ENCODE measurements around the gene ARAF.
A peak's percentile ranks its signal among the peaks of the same experiment; 100 is the strongest.

The ARAF gene

DNA sequence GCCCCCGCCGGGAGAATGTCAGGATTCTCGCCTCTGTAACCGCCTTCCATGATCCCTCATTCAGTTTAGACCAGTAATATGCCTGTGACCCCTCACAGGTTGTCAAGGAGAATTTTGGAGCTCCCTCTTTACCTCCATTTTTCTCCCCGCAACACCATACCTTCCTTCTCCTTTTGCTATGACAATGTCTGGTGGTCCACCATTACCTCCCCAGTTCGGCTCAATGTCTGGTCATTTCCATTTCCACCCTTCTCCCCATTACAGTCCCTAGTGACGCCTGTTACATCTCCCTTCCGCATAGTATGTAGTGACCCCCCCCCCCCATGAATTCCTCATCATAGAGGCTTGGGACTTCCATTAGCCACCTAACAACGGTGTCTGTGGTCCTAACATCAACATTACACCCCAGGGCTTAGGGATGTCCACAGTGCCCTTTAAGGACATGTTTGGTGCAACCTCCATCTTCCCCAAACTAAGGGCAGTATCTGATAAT is 700 bp downstream of the ARAF start:
- Histone ChIP-seq H3K27ac (ENCODE audit: low read length) (no peak overlapping the region; the same call in 1 of the 2 replicates), H3K9me2 (replicated peaks; ENCODE audit: insufficient read depth, low read length) (no peaks in the 10 kb centered on the region), H3K27me3 (replicated peaks; ENCODE audit: insufficient read depth, low read length) (no peaks in the 10 kb centered on the region), H4K20me1 (ENCODE audit: insufficient read depth, low read length) (no peaks in the 10 kb centered on the region), H3K9me3 (replicated peaks; ENCODE audit: insufficient read depth, low read length) (no peaks in the 10 kb centered on the region), H3K4me1 (ENCODE audit: low read length) (no peaks in the 10 kb centered on the region), H2AFZ (ENCODE audit: low read length) (no peak overlapping the region), H3K4me3 (ENCODE audit: low read length) (peak overlapping the region; percentile 91), H3K36me3 (replicated peaks; ENCODE audit: insufficient read depth, low read length) (no peaks in the 10 kb centered on the region), H3K4me2 (ENCODE audit: low read depth, low read length) (peak overlapping the region; percentile 78), H3K79me2 (ENCODE audit: low read length) (peaks cover 27% of the 10 kb centered on the region), H3F3A (ENCODE audit: insufficient read depth, low read length) (no peaks in the 10 kb centered on the region), H3K9ac (ENCODE audit: low read length) (peak overlapping the region; percentile 95; the same call in 1 of the 2 replicates)
- TF ChIP-seq EZH2 (optimal IDR thresholded peaks at IDR 0.05; ENCODE audit: low read depth, low read length), result no peak
- TF ChIP-seq, protein P1, sequence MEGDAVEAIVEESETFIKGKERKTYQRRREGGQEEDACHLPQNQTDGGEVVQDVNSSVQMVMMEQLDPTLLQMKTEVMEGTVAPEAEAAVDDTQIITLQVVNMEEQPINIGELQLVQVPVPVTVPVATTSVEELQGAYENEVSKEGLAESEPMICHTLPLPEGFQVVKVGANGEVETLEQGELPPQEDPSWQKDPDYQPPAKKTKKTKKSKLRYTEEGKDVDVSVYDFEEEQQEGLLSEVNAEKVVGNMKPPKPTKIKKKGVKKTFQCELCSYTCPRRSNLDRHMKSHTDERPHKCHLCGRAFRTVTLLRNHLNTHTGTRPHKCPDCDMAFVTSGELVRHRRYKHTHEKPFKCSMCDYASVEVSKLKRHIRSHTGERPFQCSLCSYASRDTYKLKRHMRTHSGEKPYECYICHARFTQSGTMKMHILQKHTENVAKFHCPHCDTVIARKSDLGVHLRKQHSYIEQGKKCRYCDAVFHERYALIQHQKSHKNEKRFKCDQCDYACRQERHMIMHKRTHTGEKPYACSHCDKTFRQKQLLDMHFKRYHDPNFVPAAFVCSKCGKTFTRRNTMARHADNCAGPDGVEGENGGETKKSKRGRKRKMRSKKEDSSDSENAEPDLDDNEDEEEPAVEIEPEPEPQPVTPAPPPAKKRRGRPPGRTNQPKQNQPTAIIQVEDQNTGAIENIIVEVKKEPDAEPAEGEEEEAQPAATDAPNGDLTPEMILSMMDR (IDR thresholded peaks at IDR 0.05; ENCODE audit: low read length), result no peak
- TF ChIP-seq EZH2phosphoT487 (IDR thresholded peaks at IDR 0.05; ENCODE audit: low read length), result no peak
- DNase-seq, result no peak

DNA sequence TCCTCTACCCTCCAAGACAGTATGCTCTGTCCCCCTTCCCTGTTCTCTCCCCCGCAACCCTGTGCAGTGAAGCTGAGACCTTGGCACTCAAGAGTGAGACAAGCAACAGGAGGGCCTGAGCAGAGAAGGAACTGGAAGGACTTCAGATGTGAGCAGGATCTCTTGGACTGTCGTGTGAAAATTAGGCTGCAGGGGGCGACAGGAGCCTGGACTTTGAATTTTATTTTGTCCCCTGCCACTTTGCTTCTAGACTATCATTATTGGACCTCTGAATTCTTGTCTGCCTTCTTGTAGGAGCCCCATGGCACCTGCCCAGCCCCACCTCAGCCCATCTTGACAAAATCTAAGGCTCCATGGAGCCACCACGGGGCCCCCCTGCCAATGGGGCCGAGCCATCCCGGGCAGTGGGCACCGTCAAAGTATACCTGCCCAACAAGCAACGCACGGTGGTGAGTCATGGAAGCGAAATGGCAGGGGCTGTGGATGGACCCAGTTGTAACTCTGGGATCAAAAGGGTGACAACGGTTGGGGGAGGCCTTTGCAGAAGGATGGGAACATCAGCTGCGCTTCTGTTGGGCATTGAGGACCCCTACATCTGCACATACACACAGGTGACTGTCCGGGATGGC is 1.7 kb downstream of the ARAF start:
- no peak overlapping the region for H3K9ac ChIP-seq (ENCODE audit: low read length)
- no peaks in the 10 kb centered on the region for H3K9me2 ChIP-seq (replicated peaks; ENCODE audit: insufficient read depth, low read length)
- H3K4me1 ChIP-seq (ENCODE audit: low read length), result no peaks in the 10 kb centered on the region
- no peak overlapping the region for H2AFZ ChIP-seq (ENCODE audit: low read length)
- H3F3A ChIP-seq (ENCODE audit: insufficient read depth, low read length), result no peaks in the 10 kb centered on the region
- H3K79me2 ChIP-seq (ENCODE audit: low read length), result peaks cover 27% of the 10 kb centered on the region
- H3K27ac ChIP-seq (ENCODE audit: low read length), result no peak overlapping the region
- no peak overlapping the region for H3K4me2 ChIP-seq (ENCODE audit: low read depth, low read length)
- H3K27me3 ChIP-seq (replicated peaks; ENCODE audit: insufficient read depth, low read length), result no peaks in the 10 kb centered on the region
- TF ChIP-seq, protein P1 (IDR thresholded peaks at IDR 0.05; ENCODE audit: low read length), result peak; percentile 26; the same call in 1 of the 2 replicates
- no peak for TF ChIP-seq EZH2phosphoT487 (IDR thresholded peaks at IDR 0.05; ENCODE audit: low read length)
- no peaks in the 10 kb centered on the region for H4K20me1 ChIP-seq (ENCODE audit: insufficient read depth, low read length)
- no peaks in the 10 kb centered on the region for H3K9me3 ChIP-seq (replicated peaks; ENCODE audit: insufficient read depth, low read length)
- no peak overlapping the region for H3K4me3 ChIP-seq (ENCODE audit: low read length)
- DNase-seq, result no peak
- H3K36me3 ChIP-seq (replicated peaks; ENCODE audit: insufficient read depth, low read length), result no peaks in the 10 kb centered on the region

DNA sequence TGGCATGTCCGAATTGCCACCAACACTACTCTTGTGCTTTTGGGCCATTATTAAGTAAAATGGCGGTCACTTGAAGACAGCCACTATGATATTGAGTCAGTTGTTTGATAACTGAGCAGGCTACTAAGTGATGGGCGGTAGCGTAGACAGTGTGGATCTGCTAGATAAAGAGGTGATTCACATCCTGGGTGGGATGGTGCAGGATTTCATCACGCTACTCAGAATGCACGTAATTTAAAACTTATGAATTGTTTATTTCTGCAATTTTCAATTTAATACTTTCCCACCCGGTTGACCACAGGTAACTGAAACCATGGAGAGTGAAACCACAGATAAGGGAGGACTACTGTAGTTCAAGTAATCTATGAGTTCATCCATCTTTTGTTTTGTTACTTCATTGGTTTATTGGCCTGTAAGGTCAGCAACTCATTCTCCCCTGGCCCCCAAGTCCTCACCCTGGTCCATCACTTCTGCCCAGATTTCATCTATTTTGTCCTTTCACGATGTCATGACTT is 2.9 kb downstream of the ARAF start:
- DNase-seq, result no peak
- no peaks in the 10 kb centered on the region for H3F3A ChIP-seq (ENCODE audit: insufficient read depth, low read length)
- H3K36me3 ChIP-seq (replicated peaks; ENCODE audit: insufficient read depth, low read length), result no peaks in the 10 kb centered on the region
- no peaks in the 10 kb centered on the region for H3K27me3 ChIP-seq (replicated peaks; ENCODE audit: insufficient read depth, low read length)
- H2AFZ ChIP-seq (ENCODE audit: low read length), result no peak overlapping the region
- peaks cover 27% of the 10 kb centered on the region for H3K79me2 ChIP-seq (ENCODE audit: low read length)
- no peaks in the 10 kb centered on the region for H3K9me2 ChIP-seq (replicated peaks; ENCODE audit: insufficient read depth, low read length)
- H3K4me2 ChIP-seq (ENCODE audit: low read depth, low read length), result no peak overlapping the region
- no peak overlapping the region for H3K27ac ChIP-seq (ENCODE audit: low read length)
- H3K4me1 ChIP-seq (ENCODE audit: low read length), result no peaks in the 10 kb centered on the region
- H4K20me1 ChIP-seq (ENCODE audit: insufficient read depth, low read length), result no peaks in the 10 kb centered on the region
- TF ChIP-seq, protein P1 (IDR thresholded peaks at IDR 0.05; ENCODE audit: low read length), result no peak
- no peak for TF ChIP-seq EZH2phosphoT487 (IDR thresholded peaks at IDR 0.05; ENCODE audit: low read length)
- TF ChIP-seq EZH2 (optimal IDR thresholded peaks at IDR 0.05; ENCODE audit: low read depth, low read length), result no peak
- H3K9ac ChIP-seq (ENCODE audit: low read length), result no peak overlapping the region
- H3K9me3 ChIP-seq (replicated peaks; ENCODE audit: insufficient read depth, low read length), result no peaks in the 10 kb centered on the region
- no peak overlapping the region for H3K4me3 ChIP-seq (ENCODE audit: low read length)

All from MM.1S (cell line).